DOHH2 (cell line): ENCODE measurements around the gene UTP15.

Experiments used
- H3F3A ChIP-seq: fragments of 200-600 bp; sonication (generic), shearing (Covaris generic); 2 replicates; pipeline ENCODE4 v1.6.0; 2016; ENCODE audit warnings: antibody characterized with exemption, mild to moderate bottlenecking; ENCODE audit not compliant: control insufficient read depth, insufficient read depth
- H3K27ac ChIP-seq: fragments of 200-600 bp; sonication (generic); 2 replicates; pipeline ENCODE4 v1.5.1; 2014; ENCODE audit warnings: low read depth, mild to moderate bottlenecking, low read length, moderate library complexity
- H3K27me3 ChIP-seq: fragments of 200-600 bp; sonication (generic); 2 replicates; pipeline ENCODE4 v1.6.1; 2014; ENCODE audit warnings: mild to moderate bottlenecking, low read length, mixed read lengths; ENCODE audit not compliant: control insufficient read depth
- H3K36me3 ChIP-seq: fragments of 200-600 bp; sonication (generic); 2 replicates; pipeline ENCODE4 v1.6.1; 2014; ENCODE audit warnings: mild to moderate bottlenecking, low read length, moderate library complexity, mixed read lengths; ENCODE audit not compliant: control insufficient read depth
- H3K4me1 ChIP-seq: fragments of 200-600 bp; sonication (generic); 2 replicates; pipeline ENCODE4 v1.6.1; 2014; ENCODE audit warnings: mild to moderate bottlenecking, low read length, mixed read lengths; ENCODE audit not compliant: control insufficient read depth
- H3K4me2 ChIP-seq: fragments of 200-600 bp; sonication (generic); 2 replicates; pipeline ENCODE4 v1.6.0; 2014; ENCODE audit warnings: mild to moderate bottlenecking, low read length, moderate library complexity
- H3K4me3 ChIP-seq: fragments of 200-600 bp; sonication (generic); 2 replicates; pipeline ENCODE4 v1.5.1; 2014; ENCODE audit warnings: mild to moderate bottlenecking, low read length, mixed read lengths
- H3K79me2 ChIP-seq: fragments of 200-600 bp; sonication (generic); 2 replicates; pipeline ENCODE4 v1.6.1; 2014; ENCODE audit warnings: mild to moderate bottlenecking, low read length, mixed read lengths; ENCODE audit not compliant: control insufficient read depth
- H3K9me2 ChIP-seq: fragments of 200-600 bp; sonication (generic); replicated peaks from 2 replicates; pipeline ENCODE4 v1.6.1; 2014; ENCODE audit warnings: mild to moderate bottlenecking, low read length, mixed read lengths; ENCODE audit not compliant: control insufficient read depth
- H3K9me3 ChIP-seq: fragments of 200-600 bp; sonication (generic); 2 replicates; pipeline ENCODE4 v1.6.1; 2014; ENCODE audit warnings: antibody characterized with exemption, low read length, mixed read lengths; ENCODE audit not compliant: control insufficient read depth, insufficient read depth
- H4K20me1 ChIP-seq: fragments of 200-600 bp; sonication (generic); 2 replicates; pipeline ENCODE4 v1.6.0; 2014; ENCODE audit warnings: low read depth, mild to moderate bottlenecking, antibody characterized with exemption, low read length, moderate library complexity; ENCODE audit not compliant: control insufficient read depth, insufficient read depth
- CTCF ChIP-seq: fragments of 200-600 bp; sonication (generic); IDR thresholded peaks from one replicate; pipeline ENCODE4 v1.5.1; 2014; ENCODE audit warnings: antibody characterized with exemption, mild to moderate bottlenecking, low read depth, low read length; ENCODE audit not compliant: poor library complexity, severe bottlenecking
- EZH2phosphoT487 ChIP-seq: fragments of 200-600 bp; sonication (generic); IDR thresholded peaks from 2 replicates; pipeline ENCODE4 v1.6.1; 2017; ENCODE audit warnings: borderline replicate concordance, mild to moderate bottlenecking, antibody characterized with exemption, low read length, moderate library complexity, mixed read lengths

The UTP15 gene

GRCh38 chr5:73596705-73597328 is 31.3 kb downstream of the UTP15 start:
- H3K36me3 ChIP-seq = no peaks in the 10 kb centered on the region
- no peaks in the 10 kb centered on the region for H3K4me1 ChIP-seq
- no peaks in the 10 kb centered on the region for H3F3A ChIP-seq
- no peaks in the 10 kb centered on the region for H4K20me1 ChIP-seq
- H3K27ac ChIP-seq = no peak overlapping the region
- no peak overlapping the region for H3K4me2 ChIP-seq
- no peaks in the 10 kb centered on the region for H3K79me2 ChIP-seq
- H3K4me3 ChIP-seq = no peak overlapping the region
- H3K9me2 ChIP-seq = no peaks in the 10 kb centered on the region
- H3K27me3 ChIP-seq = peaks cover 2% of the 10 kb centered on the region; the same call in 1 of the 2 replicates
- 0 out of 2 replicates have a peak, but pooled peaks cover 4% of the 10 kb centered on the region for H3K9me3 ChIP-seq
- TF ChIP-seq EZH2phosphoT487 (no peak), CTCF (peak; percentile 77)

GRCh38 chr5:73599380-73599779 is 33.8 kb downstream of the UTP15 start:
- Histone ChIP-seq H3K9me2 (no peaks in the 10 kb centered on the region), H3K4me3 (no peak overlapping the region), H3F3A (no peaks in the 10 kb centered on the region), H3K4me1 (no peaks in the 10 kb centered on the region), H3K79me2 (no peaks in the 10 kb centered on the region), H3K27me3 (peaks cover 2% of the 10 kb centered on the region; the same call in 1 of the 2 replicates), H3K27ac (no peak overlapping the region), H3K36me3 (no peaks in the 10 kb centered on the region), H3K9me3 (0 out of 2 replicates have a peak, but pooled peaks cover 5% of the 10 kb centered on the region), H3K4me2 (no peak overlapping the region), H4K20me1 (no peaks in the 10 kb centered on the region)
- TF ChIP-seq CTCF (no peak), EZH2phosphoT487 (no peak)

GRCh38 chr5:73603998-73604397 is 38.5 kb downstream of the UTP15 start:
- H3K27me3 ChIP-seq = peaks cover 2% of the 10 kb centered on the region; the same call in 1 of the 2 replicates

More at GRCh38 chr5:73603998-73604397, 38.5 kb downstream of the UTP15 start:
- H3K27ac ChIP-seq = no peak overlapping the region
- no peaks in the 10 kb centered on the region for H4K20me1 ChIP-seq
- no peaks in the 10 kb centered on the region for H3K79me2 ChIP-seq
- TF ChIP-seq CTCF (no peak), EZH2phosphoT487 (no peak)
- H3K4me1 ChIP-seq = no peaks in the 10 kb centered on the region
- no peaks in the 10 kb centered on the region for H3K9me2 ChIP-seq
- no peaks in the 10 kb centered on the region for H3F3A ChIP-seq
- H3K9me3 ChIP-seq = 0 out of 2 replicates have a peak, but pooled peaks cover 5% of the 10 kb centered on the region
- H3K36me3 ChIP-seq = no peaks in the 10 kb centered on the region
- no peak overlapping the region for H3K4me3 ChIP-seq
- no peak overlapping the region for H3K4me2 ChIP-seq
